HG03439 (cell line): ENCODE measurements around the gene FCHO1.

Experiments
- ATAC-seq: cut with Tn5 transposase; IDR thresholded peaks from one replicate; pipeline ENCODE4 v1.9.1; 2021; ENCODE audit warnings: mild to moderate bottlenecking, moderate library complexity; ENCODE audit not compliant: unreplicated experiment

Gene FCHO1

GRCh38 chr19:17751103-17751911 lies at the start of gene FCHO1:
TSS of gene FCHO1 (plus strand) at chr19:17751477. CDS start at chr19:17755165, 3,688 bp downstream.
- peak; percentile 32 for ATAC-seq

GRCh38 chr19:17703824-17704463 lies 47.3 kb upstream of the FCHO1 start:
- no peak for ATAC-seq

- no peak for ATAC-seq
These were observed 44.5 kb upstream of the FCHO1 start for GRCh38 chr19:17706750-17707181.

- ATAC-seq = no peak
These were observed 39.4 kb upstream of the FCHO1 start for GRCh38 chr19:17711851-17712250.

- ATAC-seq = no peak
These were observed 34.9 kb upstream of the FCHO1 start for GRCh38 chr19:17716309-17716929.

GRCh38 chr19:17718550-17718946 lies 32.7 kb upstream of the FCHO1 start:
- no peak for ATAC-seq

GRCh38 chr19:17718947-17719711 lies 32.1 kb upstream of the FCHO1 start, which contains the start of gene MAP1S:
TSS of gene MAP1S (plus strand) at chr19:17719480. CDS start at chr19:17719503, 23 bp downstream.
- ATAC-seq = peak; percentile 63

GRCh38 chr19:17719730-17720400 lies 31.4 kb upstream of the FCHO1 start:
- peak; percentile 31 for ATAC-seq

GRCh38 chr19:17720440-17720839 lies 30.8 kb upstream of the FCHO1 start:
- no peak for ATAC-seq

GRCh38 chr19:17721111-17721628 lies 30.1 kb upstream of the FCHO1 start:
- no peak for ATAC-seq

- no peak for ATAC-seq
These were observed 29.5 kb upstream of the FCHO1 start for GRCh38 chr19:17721821-17722220.

- no peak for ATAC-seq
These were observed 28.5 kb upstream of the FCHO1 start for GRCh38 chr19:17722655-17723240.

- ATAC-seq = no peak
These were observed 26.6 kb upstream of the FCHO1 start for GRCh38 chr19:17724655-17725054.

- ATAC-seq = no peak
These were observed 25.7 kb upstream of the FCHO1 start for GRCh38 chr19:17725422-17726078.

- ATAC-seq = no peak
These were observed 25.0 kb upstream of the FCHO1 start for GRCh38 chr19:17726136-17726741.

- no peak for ATAC-seq
These were observed 24.1 kb upstream of the FCHO1 start for GRCh38 chr19:17726964-17727773.

GRCh38 chr19:17727843-17728242 lies 23.4 kb upstream of the FCHO1 start:
- no peak for ATAC-seq

- no peak for ATAC-seq
These were observed 18.1 kb upstream of the FCHO1 start for GRCh38 chr19:17733127-17733526.
